ENCODE data around the gene RPA3. TPM values are rescaled to one million over a fixed set of nuclear protein-coding genes. Genes with fewer than 3 reads are reported as not detected.

The RPA3 gene
- total RNA-seq, 1 donor from 2014 or later, result 111 TPM

DNA sequence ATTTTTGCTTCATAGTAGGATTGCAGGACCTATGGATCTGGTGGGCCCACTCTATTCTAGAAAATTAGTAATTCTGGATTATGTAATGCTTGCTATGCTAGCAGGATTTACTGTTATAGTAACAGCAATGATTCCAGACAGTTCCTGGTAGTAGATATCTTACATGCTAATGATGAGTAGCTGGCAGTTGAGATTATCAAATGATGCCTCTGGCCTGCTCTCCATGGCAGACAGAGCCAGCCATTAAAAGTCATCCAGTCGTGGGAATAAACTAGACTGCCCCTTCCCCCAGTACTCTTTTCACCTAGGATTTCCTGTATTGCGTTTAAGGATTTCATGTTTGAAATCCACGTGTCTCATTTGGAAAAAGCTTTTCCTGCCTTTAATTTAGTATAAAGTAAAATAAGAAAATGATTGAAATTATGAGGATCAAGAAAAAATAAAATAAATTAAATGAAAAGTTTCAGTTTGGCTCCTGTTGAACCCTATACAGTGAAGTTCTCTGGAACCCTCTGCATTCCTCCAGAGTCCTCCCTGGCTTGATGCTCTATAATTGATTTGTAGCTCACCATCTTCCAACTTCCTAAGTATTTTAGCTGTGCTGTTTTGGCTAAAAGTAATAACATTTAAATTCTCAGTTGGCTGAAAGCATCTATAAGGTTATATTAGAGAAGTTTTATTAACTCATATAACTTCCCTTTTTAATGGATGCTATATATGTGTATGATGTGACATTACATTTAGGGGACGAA lies 63.3 kb downstream of the RPA3 start:
- Mint-ChIP-seq H3K9me3 (peaks cover 33% of the 10 kb centered on the region), H3K27ac (no peak overlapping the region), H3K4me3 (ENCODE audit: low read depth) (no peak overlapping the region), H3K4me1 (ENCODE audit: low read depth) (peaks cover 20% of the 10 kb centered on the region), H3K27me3 (ENCODE audit: low read depth) (no peaks in the 10 kb centered on the region), H3K36me3 (ENCODE audit: low read depth) (peaks cover 38% of the 10 kb centered on the region)
- DNase-seq (ENCODE audit: low spot score), result no peak
- intact Hi-C loops (cut with micrococcal nuclease), result no loop called here

GRCh38 chr7:7653593-7654187 lies 64.7 kb downstream of the RPA3 start:
- H3K4me1 Mint-ChIP-seq (ENCODE audit: low read depth), result peaks cover 19% of the 10 kb centered on the region
- peak overlapping the region; percentile 14 for H3K27ac Mint-ChIP-seq
- intact Hi-C loops (cut with micrococcal nuclease), result loop anchor here (1.0 kb wide), 1 partner anchor 12 kb away; no protein-coding TSS in a partner anchor
- peaks cover 23% of the 10 kb centered on the region for H3K36me3 Mint-ChIP-seq (ENCODE audit: low read depth)
- H3K27me3 Mint-ChIP-seq (ENCODE audit: low read depth), result no peaks in the 10 kb centered on the region
- H3K9me3 Mint-ChIP-seq, result peaks cover 19% of the 10 kb centered on the region
- no peak overlapping the region for H3K4me3 Mint-ChIP-seq (ENCODE audit: low read depth)
- DNase-seq (ENCODE audit: low spot score), result no peak

DNA sequence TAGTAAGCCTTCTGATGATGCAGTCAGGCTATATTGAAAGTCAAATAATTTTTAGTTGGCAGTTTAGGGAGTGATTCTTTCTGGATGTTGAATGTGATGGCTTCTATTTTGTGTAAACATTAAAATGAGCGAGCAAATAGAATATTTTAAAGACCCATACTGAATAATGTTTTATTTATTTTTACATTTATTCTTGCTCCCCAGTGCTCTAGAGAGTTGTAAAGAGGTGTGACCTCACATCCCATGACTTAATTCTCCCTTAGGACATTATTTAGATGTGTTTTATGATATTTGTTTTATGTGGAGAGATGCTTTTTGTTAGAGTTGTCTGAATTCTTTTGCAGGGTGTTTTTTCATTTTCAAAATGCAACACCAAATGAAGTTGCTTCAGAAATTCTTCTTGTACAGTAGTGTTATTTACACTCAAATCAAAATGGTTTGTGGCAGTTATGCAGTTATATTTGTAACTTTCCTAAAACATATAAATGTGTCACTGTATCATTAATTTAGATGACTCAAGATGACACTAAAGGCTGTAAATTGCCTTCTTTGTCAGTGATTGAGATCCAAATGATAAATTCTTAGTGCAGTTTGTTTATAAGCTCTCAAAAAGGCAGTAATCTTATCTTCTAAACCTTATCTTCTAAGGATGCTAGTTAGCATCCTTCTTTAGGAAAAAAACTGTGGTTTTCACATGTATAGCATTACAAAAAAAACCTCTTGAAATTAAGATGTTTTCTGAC lies 65.4 kb downstream of the RPA3 start:
- Mint-ChIP-seq H3K9me3 (peaks cover 12% of the 10 kb centered on the region), H3K4me3 (ENCODE audit: low read depth) (no peak overlapping the region), H3K27ac (no peak overlapping the region), H3K27me3 (ENCODE audit: low read depth) (no peaks in the 10 kb centered on the region), H3K4me1 (ENCODE audit: low read depth) (peaks cover 19% of the 10 kb centered on the region), H3K36me3 (ENCODE audit: low read depth) (peaks cover 16% of the 10 kb centered on the region)
- DNase-seq (ENCODE audit: low spot score), result no peak
- intact Hi-C loops (cut with micrococcal nuclease), result loop anchor here (1.0 kb wide), 1 partner anchor 12 kb away; no protein-coding TSS in a partner anchor

DNA sequence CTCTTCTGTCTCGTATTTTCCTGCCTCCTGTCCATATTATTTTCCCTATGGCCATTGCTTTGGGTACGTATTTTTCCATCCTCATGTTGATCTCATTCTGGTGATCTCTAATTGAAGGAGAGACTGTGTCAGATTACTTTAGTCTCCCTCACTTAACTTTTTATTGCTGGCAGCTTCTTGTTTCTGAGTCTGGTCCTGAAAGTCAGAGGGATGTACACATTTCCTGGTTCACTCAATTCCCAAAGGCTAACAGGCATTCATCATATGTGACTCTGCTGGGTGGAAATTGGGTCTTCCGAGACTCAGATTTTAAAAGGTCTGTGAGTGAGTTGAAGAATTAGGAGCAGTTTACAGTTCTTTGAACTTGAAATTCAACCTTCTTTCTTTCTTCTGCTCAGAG lies 66.9 kb downstream of the RPA3 start:
- DNase-seq (ENCODE audit: low spot score), result no peak
- intact Hi-C loops (cut with micrococcal nuclease), result no loop called here

DNA sequence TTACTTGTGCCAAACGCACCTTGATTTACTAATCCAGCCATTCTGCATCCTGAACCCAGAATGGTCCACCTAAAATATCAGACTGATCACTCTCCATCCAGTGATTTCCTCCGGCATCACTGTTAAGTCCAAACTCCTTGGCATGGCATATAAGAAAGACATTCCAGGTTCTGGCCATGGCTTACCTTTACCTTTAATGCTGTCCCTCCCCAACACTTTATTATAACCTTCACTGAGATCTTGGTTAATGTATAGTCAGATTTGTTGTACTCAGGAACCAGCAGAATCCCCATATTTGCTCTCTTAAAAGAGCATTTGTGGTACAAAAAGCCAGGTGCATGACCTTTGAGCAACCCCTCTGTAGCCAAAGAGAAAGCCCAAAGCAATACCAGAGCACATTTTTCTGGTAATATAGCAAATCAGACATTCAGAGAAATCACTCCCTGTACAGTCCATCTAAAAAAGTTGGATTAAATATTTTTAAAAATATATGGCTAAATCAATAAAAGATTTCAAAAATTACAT lies 67.7 kb downstream of the RPA3 start:
- DNase-seq (ENCODE audit: low spot score), result no peak
- no peak overlapping the region for H3K4me3 Mint-ChIP-seq (ENCODE audit: low read depth)
- H3K36me3 Mint-ChIP-seq (ENCODE audit: low read depth), result peaks cover 13% of the 10 kb centered on the region
- no peak overlapping the region for H3K27ac Mint-ChIP-seq
- H3K9me3 Mint-ChIP-seq, result peaks cover 2% of the 10 kb centered on the region
- intact Hi-C loops (cut with micrococcal nuclease), result no loop called here
- H3K27me3 Mint-ChIP-seq (ENCODE audit: low read depth), result no peaks in the 10 kb centered on the region
- peaks cover 19% of the 10 kb centered on the region for H3K4me1 Mint-ChIP-seq (ENCODE audit: low read depth)

More for the DNA sequence above, 66.9 kb downstream of the RPA3 start:
- Mint-ChIP-seq H3K9me3 (no peaks in the 10 kb centered on the region), H3K27me3 (ENCODE audit: low read depth) (no peaks in the 10 kb centered on the region), H3K27ac (no peak overlapping the region), H3K4me1 (ENCODE audit: low read depth) (peaks cover 19% of the 10 kb centered on the region), H3K4me3 (ENCODE audit: low read depth) (no peak overlapping the region), H3K36me3 (ENCODE audit: low read depth) (peaks cover 8% of the 10 kb centered on the region)

GRCh38 chr7:7647495-7648036 lies 70.8 kb downstream of the RPA3 start:
- peaks cover 40% of the 10 kb centered on the region for H3K36me3 Mint-ChIP-seq (ENCODE audit: low read depth)
- H3K9me3 Mint-ChIP-seq, result peaks cover 4% of the 10 kb centered on the region
- H3K27ac Mint-ChIP-seq, result no peak overlapping the region
- intact Hi-C loops (cut with micrococcal nuclease), result no loop called here
- DNase-seq (ENCODE audit: low spot score), result no peak
- no peaks in the 10 kb centered on the region for H3K27me3 Mint-ChIP-seq (ENCODE audit: low read depth)
- no peak overlapping the region for H3K4me3 Mint-ChIP-seq (ENCODE audit: low read depth)
- peaks cover 11% of the 10 kb centered on the region for H3K4me1 Mint-ChIP-seq (ENCODE audit: low read depth)

DNA sequence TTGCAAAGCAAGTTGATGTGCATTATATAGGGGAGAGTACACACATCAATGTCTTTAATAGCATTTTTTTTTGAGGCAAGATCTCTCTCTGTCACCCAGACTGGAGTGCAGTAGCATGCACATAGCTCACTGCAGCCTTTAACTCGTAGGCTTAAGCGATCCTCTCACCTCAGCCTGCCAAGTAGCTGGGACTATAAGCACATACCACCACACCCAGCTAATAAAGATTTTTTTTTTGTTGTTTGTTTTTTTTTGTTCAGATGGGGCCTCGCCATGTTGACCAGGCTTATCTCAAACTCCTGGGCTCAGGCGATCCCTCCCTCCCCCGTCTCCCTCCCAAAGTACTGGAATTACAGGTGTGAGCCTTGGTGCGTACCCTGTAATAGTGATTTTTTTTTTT lies 76.3 kb downstream of the RPA3 start:
- Mint-ChIP-seq H3K4me3 (ENCODE audit: low read depth) (peak overlapping the region; percentile 94), H3K4me1 (ENCODE audit: low read depth) (peaks cover 31% of the 10 kb centered on the region), H3K27me3 (ENCODE audit: low read depth) (no peaks in the 10 kb centered on the region), H3K36me3 (ENCODE audit: low read depth) (peaks cover 62% of the 10 kb centered on the region), H3K27ac (peak overlapping the region; percentile 99), H3K9me3 (peaks cover 4% of the 10 kb centered on the region)
- no peak for DNase-seq (ENCODE audit: low spot score)
- intact Hi-C loops (cut with micrococcal nuclease), result no loop called here

GRCh38 chr7:7641129-7641663 lies 77.2 kb downstream of the RPA3 start:
- H3K4me1 Mint-ChIP-seq (ENCODE audit: low read depth), result peaks cover 31% of the 10 kb centered on the region
- peak overlapping the region; percentile 94 for H3K4me3 Mint-ChIP-seq (ENCODE audit: low read depth)
- H3K27me3 Mint-ChIP-seq (ENCODE audit: low read depth), result no peaks in the 10 kb centered on the region
- intact Hi-C loops (cut with micrococcal nuclease), result loop anchor here (1.0 to 2.0 kb wide), 5 partner anchors 12 to 560 kb away; no protein-coding TSS in a partner anchor
- peaks cover 62% of the 10 kb centered on the region for H3K36me3 Mint-ChIP-seq (ENCODE audit: low read depth)
- peaks cover 4% of the 10 kb centered on the region for H3K9me3 Mint-ChIP-seq
- no peak for DNase-seq (ENCODE audit: low spot score)
- peak overlapping the region; percentile 99 for H3K27ac Mint-ChIP-seq

GRCh38 chr7:7640221-7641128 lies 77.9 kb downstream of the RPA3 start, which contains the start of gene UMAD1:
Gene UMAD1, plus strand, starts transcription at chr7:7640752. Its CDS starts 32,620 bp downstream, at chr7:7673372.
- no peaks in the 10 kb centered on the region for H3K27me3 Mint-ChIP-seq (ENCODE audit: low read depth)
- peak within 1 kb of the TSS; percentile 94 for H3K4me3 Mint-ChIP-seq (ENCODE audit: low read depth)
- peaks cover 31% of the 10 kb centered on the region for H3K4me1 Mint-ChIP-seq (ENCODE audit: low read depth)
- peak within 1 kb of the TSS; percentile 99 for H3K27ac Mint-ChIP-seq
- DNase-seq (ENCODE audit: low spot score), result peak; percentile 99
- peaks cover 62% of the 10 kb centered on the region for H3K36me3 Mint-ChIP-seq (ENCODE audit: low read depth)
- intact Hi-C loops (cut with micrococcal nuclease), result loop anchor here (1.0 to 2.0 kb wide), 12 partner anchors 13 to 593 kb away; partner anchors contain the start of genes C1GALT1 and GLCCI1
- no peaks in the 10 kb centered on the region for H3K9me3 Mint-ChIP-seq

- H3K36me3 Mint-ChIP-seq (ENCODE audit: low read depth), result peaks cover 62% of the 10 kb centered on the region
- intact Hi-C loops (cut with micrococcal nuclease), result loop anchor here (1.0 to 5.0 kb wide), 12 partner anchors 31 to 593 kb away; partner anchors contain the start of genes C1GALT1 and GLCCI1
- H3K27me3 Mint-ChIP-seq (ENCODE audit: low read depth), result no peaks in the 10 kb centered on the region
- H3K4me3 Mint-ChIP-seq (ENCODE audit: low read depth), result peak overlapping the region; percentile 94
- peak; percentile 37 for DNase-seq (ENCODE audit: low spot score)
- H3K9me3 Mint-ChIP-seq, result no peaks in the 10 kb centered on the region
- peaks cover 31% of the 10 kb centered on the region for H3K4me1 Mint-ChIP-seq (ENCODE audit: low read depth)
- H3K27ac Mint-ChIP-seq, result peak overlapping the region; percentile 99
Measured at GRCh38 chr7:7639847-7640220, 78.6 kb downstream of the RPA3 start.

- no peak for DNase-seq (ENCODE audit: low spot score)
- H3K4me1 Mint-ChIP-seq (ENCODE audit: low read depth), result peaks cover 31% of the 10 kb centered on the region
- H3K27me3 Mint-ChIP-seq (ENCODE audit: low read depth), result no peaks in the 10 kb centered on the region
- intact Hi-C loops (cut with micrococcal nuclease), result loop anchor here (5.0 kb wide), 1 partner anchor 42 kb away; no protein-coding TSS in a partner anchor
- H3K4me3 Mint-ChIP-seq (ENCODE audit: low read depth), result peak overlapping the region; percentile 94
- peak overlapping the region; percentile 99 for H3K27ac Mint-ChIP-seq
- peaks cover 58% of the 10 kb centered on the region for H3K36me3 Mint-ChIP-seq (ENCODE audit: low read depth)
- H3K9me3 Mint-ChIP-seq, result no peaks in the 10 kb centered on the region
Measured at GRCh38 chr7:7639421-7639820, 79.0 kb downstream of the RPA3 start.

Measured in activated T-helper 2 cell treated with anti-CD3 and anti-CD28 coated beads, Interferon-gamma antibody, Interleukin-2, Interleukin-4, amounts not matched to agents 10 μg/mL and 5 μg/mL and 100 μg/mL, durations not matched to agents 14 hours and 24 hours and 36 hours (primary cell).